Fibroblast of villous mesenchyme (primary cell): ENCODE results near the gene CD1B. TPM values are rescaled to one million over a fixed set of nuclear protein-coding genes. Genes with fewer than 3 reads are reported as not detected.
"Not testable (repeated sequence)": the region's sequence is repeated elsewhere in the genome, so short reads cannot be mapped to it uniquely, and the experiment has no call there.

Experiments used
- DNase-seq: peaks from one replicate; pipeline ENCODE4 v3.0.0-alpha.2; 2010; ENCODE audit warnings: low read depth
- H3K4me3 ChIP-seq: 2 replicates; pipeline ENCODE4 v1.5.1; 2011; ENCODE audit warnings: low read depth, mild to moderate bottlenecking, low read length
- total RNA-seq: library from RNA; depleted of rRNA; stranded (reverse); fragments of >200 nt; gene quantifications from 2 replicates; pipeline ENCODE4 v1.2.3, GENCODE V29; 2012
- TF ChIP-seq, protein P1 (sequence below): IDR thresholded peaks from 2 replicates; pipeline ENCODE4 v1.5.1; 2012; ENCODE audit warnings: low read depth, mild to moderate bottlenecking, low read length; ENCODE audit not compliant: insufficient read depth

CD1B gene
- total RNA-seq, 1 donor, result not detected

GRCh38 chr1:158290321-158290844, 40.9 kb downstream of the CD1B start:
- DNase-seq, result no peak
- TF ChIP-seq, protein P1, sequence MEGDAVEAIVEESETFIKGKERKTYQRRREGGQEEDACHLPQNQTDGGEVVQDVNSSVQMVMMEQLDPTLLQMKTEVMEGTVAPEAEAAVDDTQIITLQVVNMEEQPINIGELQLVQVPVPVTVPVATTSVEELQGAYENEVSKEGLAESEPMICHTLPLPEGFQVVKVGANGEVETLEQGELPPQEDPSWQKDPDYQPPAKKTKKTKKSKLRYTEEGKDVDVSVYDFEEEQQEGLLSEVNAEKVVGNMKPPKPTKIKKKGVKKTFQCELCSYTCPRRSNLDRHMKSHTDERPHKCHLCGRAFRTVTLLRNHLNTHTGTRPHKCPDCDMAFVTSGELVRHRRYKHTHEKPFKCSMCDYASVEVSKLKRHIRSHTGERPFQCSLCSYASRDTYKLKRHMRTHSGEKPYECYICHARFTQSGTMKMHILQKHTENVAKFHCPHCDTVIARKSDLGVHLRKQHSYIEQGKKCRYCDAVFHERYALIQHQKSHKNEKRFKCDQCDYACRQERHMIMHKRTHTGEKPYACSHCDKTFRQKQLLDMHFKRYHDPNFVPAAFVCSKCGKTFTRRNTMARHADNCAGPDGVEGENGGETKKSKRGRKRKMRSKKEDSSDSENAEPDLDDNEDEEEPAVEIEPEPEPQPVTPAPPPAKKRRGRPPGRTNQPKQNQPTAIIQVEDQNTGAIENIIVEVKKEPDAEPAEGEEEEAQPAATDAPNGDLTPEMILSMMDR, result no peak
- no peak overlapping the region for H3K4me3 ChIP-seq

- TF ChIP-seq, protein P1, result no peak
- H3K4me3 ChIP-seq, result no peak within 1 kb of the TSS
- no peak for DNase-seq
These were observed 41.5 kb downstream of the CD1B start, which contains the start of gene CD1C for GRCh38 chr1:158289811-158290210. TSS of gene CD1C (plus strand) at chr1:158289923. CDS start at chr1:158290065, 142 bp downstream.

DNA sequence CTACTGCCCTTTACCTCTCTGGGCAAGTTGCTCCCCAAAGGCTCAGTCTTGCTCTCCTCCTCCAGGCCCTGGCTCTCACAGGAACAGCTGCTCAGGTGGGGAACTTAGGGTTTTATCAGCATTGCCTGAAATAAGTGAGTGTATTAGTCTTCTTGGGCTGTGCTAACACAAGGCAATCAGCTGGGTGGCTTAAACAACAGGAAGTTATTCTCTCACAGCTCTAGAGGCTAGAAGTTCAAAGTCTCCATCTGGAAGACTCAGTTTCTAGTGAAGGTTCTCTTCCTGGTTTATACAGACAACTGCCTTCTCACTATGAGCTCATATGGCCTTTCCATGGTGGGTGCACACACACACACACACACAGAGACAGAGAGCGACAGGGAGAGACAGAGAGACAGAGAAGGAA, 44.4 kb downstream of the CD1B start:
- no peak overlapping the region for H3K4me3 ChIP-seq
- no peak for DNase-seq
- TF ChIP-seq, protein P1, result no peak

GRCh38 chr1:158286487-158286886, 44.8 kb downstream of the CD1B start:
- H3K4me3 ChIP-seq, result no peak overlapping the region
- DNase-seq, result no peak
- TF ChIP-seq, protein P1, result no peak

DNA sequence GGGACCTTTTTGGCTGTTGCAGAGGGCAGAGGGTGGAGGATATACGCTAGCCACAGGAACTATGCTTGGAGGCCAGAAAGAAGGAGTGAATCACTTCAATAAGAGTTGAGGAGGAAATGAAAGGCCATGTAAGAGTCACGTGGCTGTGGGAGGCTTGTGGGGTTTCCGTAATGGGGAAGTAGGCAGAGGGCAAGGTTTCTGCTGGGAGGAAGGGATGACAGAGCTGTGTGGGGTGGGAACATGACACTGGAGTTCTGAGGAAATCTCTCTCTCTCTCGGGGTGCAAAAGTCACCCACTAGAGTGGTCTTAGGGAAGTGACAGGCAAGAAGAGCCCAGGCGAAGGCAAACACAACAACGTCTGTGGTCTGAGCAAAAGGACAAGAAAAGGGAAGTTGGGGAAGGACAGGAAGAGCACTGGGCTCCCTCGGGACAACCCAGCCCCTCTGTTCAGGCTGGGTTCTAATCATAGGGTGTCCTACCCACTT, 45.5 kb downstream of the CD1B start:
- H3K4me3 ChIP-seq, result no peak overlapping the region
- TF ChIP-seq, protein P1, result no peak
- no peak for DNase-seq

DNA sequence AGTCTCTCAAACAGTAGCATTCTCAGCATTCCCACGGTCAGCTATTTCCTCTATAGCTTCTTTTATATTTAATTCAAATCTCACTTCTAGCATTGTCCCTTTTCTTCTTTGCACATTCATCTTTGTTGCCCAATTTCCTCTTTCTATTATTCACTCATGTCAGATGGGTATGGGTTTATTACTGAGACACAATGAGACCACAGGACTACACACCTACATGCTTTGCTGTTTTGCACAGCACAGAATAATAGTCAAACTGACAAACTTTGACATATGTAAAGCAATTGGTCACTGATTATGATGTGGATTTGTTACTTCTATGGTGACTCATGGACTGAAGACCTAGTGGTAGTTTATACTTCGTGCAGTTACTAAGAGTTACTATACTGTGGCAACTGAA, 47.4 kb downstream of the CD1B start:
- no peak for DNase-seq
- H3K4me3 ChIP-seq, result no peak overlapping the region
- TF ChIP-seq, protein P1, result no peak

GRCh38 chr1:158282421-158282820, 48.9 kb downstream of the CD1B start:
- H3K4me3 ChIP-seq, DNase-seq: not testable (repeated sequence)

Other genes starting within 250 kb of the CD1B start
- gene CD1D, start 150.6 kb downstream of the CD1B start, total RNA-seq, result under 0.01 TPM in 2 replicates
- not detected in 2 replicates for gene CD1A, start 77.1 kb downstream of the CD1B start, total RNA-seq
- gene CD1C, start 41.6 kb downstream of the CD1B start, total RNA-seq, result not detected in 2 replicates
- gene CD1E, start 22.4 kb upstream of the CD1B start, total RNA-seq, result not detected in 2 replicates
- gene OR10T2, start 67.9 kb upstream of the CD1B start, total RNA-seq, result not detected in 2 replicates
- gene OR10K2, start 94.7 kb upstream of the CD1B start, total RNA-seq, result not detected in 2 replicates
- gene OR10K1, start 130.3 kb upstream of the CD1B start, total RNA-seq, result not detected in 2 replicates
- gene OR10R2, start 140.7 kb upstream of the CD1B start, total RNA-seq, result not detected in 2 replicates
- not detected in 2 replicates for gene OR6Y1, start 222.9 kb upstream of the CD1B start, total RNA-seq
- gene OR6P1, start 239.0 kb upstream of the CD1B start, total RNA-seq, result not detected in 2 replicates
- not detected in 2 replicates for gene OR10X1, start 248.4 kb upstream of the CD1B start, total RNA-seq